H9 (cell line): ENCODE results near the gene RBKS. TPM values are rescaled to one million over a fixed set of nuclear protein-coding genes. Genes with fewer than 3 reads are reported as not detected.

Experiments used
- DNase-seq: peaks from one replicate; pipeline ENCODE4 v3.0.0-alpha.2; 2017
- H2AFZ ChIP-seq: one replicate; pipeline ENCODE4 v1.6.1; 2013; ENCODE audit warnings: mild to moderate bottlenecking, low read length, control low read depth, moderate library complexity
- H2AK5ac ChIP-seq: 2 replicates; pipeline ENCODE4 v1.6.1; 2013; ENCODE audit warnings: low read length, control low read depth, mixed read lengths; ENCODE audit not compliant: insufficient read length
- H2BK120ac ChIP-seq: one replicate; pipeline ENCODE4 v1.6.1; 2013; ENCODE audit warnings: low read depth, mild to moderate bottlenecking, low read length, control low read depth, inconsistent platforms; ENCODE audit not compliant: poor library complexity, severe bottlenecking
- H2BK12ac ChIP-seq: 2 replicates; pipeline ENCODE4 v1.6.1; 2013; ENCODE audit warnings: low read length, control low read depth, mixed read lengths, low read depth; ENCODE audit not compliant: insufficient read length
- H2BK15ac ChIP-seq: 2 replicates; pipeline ENCODE4 v1.6.1; 2013; ENCODE audit warnings: low read depth, low read length, control low read depth
- H2BK20ac ChIP-seq: one replicate; pipeline ENCODE4 v1.6.1; 2013; ENCODE audit warnings: low read depth, mild to moderate bottlenecking, low read length, control low read depth, inconsistent platforms; ENCODE audit not compliant: poor library complexity, severe bottlenecking
- H2BK5ac ChIP-seq: 2 replicates; pipeline ENCODE4 v1.6.1; 2013; ENCODE audit warnings: low read length, control low read depth, mixed read lengths; ENCODE audit not compliant: insufficient read length
- H3K14ac ChIP-seq: 2 replicates; pipeline ENCODE4 v1.6.1; 2013; ENCODE audit warnings: low read length, control low read depth; ENCODE audit not compliant: insufficient read depth
- H3K18ac ChIP-seq: 2 replicates; pipeline ENCODE4 v1.6.1; 2013; ENCODE audit warnings: low read depth, mild to moderate bottlenecking, mixed read lengths, low read length, control low read depth; ENCODE audit not compliant: insufficient read length
- H3K23ac ChIP-seq: 2 replicates; pipeline ENCODE4 v1.6.1; 2013; ENCODE audit warnings: low read length, control low read depth, mixed read lengths, low read depth; ENCODE audit not compliant: insufficient read length
- H3K23me2 ChIP-seq: 2 replicates; pipeline ENCODE4 v1.6.1; 2013; ENCODE audit warnings: low read depth, mild to moderate bottlenecking, mixed read lengths, low read length, control low read depth; ENCODE audit not compliant: insufficient read length, poor library complexity, severe bottlenecking
- H3K27ac ChIP-seq: 2 replicates; pipeline ENCODE4 v1.5.1; 2013; ENCODE audit warnings: low read length, control low read depth, mixed read lengths, low read depth; ENCODE audit not compliant: insufficient read length
- H3K27me3 ChIP-seq: 2 replicates; pipeline ENCODE4 v1.6.1; 2013; ENCODE audit warnings: low read length, control low read depth, inconsistent platforms; ENCODE audit not compliant: insufficient read depth
- H3K4ac ChIP-seq: 2 replicates; pipeline ENCODE4 v1.6.1; 2013; ENCODE audit warnings: low read depth, mild to moderate bottlenecking, control low read depth, inconsistent platforms, low read length, moderate library complexity
- H3K4me1 ChIP-seq: 2 replicates; pipeline ENCODE4 v1.6.1; 2013; ENCODE audit warnings: low read length, control low read depth, inconsistent platforms; ENCODE audit not compliant: insufficient read depth
- H3K4me2 ChIP-seq: 2 replicates; pipeline ENCODE4 v1.6.1; 2013; ENCODE audit warnings: low read length, control low read depth, mixed read lengths; ENCODE audit not compliant: insufficient read length, insufficient read depth
- H3K56ac ChIP-seq: 2 replicates; pipeline ENCODE4 v1.6.1; 2013; ENCODE audit warnings: low read depth, mild to moderate bottlenecking, mixed read lengths, low read length, control low read depth; ENCODE audit not compliant: insufficient read length
- H3K79me1 ChIP-seq: 2 replicates; pipeline ENCODE4 v1.6.1; 2013; ENCODE audit warnings: low read depth, mild to moderate bottlenecking, moderate library complexity, low read length, control low read depth, inconsistent platforms; ENCODE audit not compliant: insufficient read depth, poor library complexity, severe bottlenecking
- H3K79me2 ChIP-seq: 2 replicates; pipeline ENCODE4 v1.6.1; 2013; ENCODE audit warnings: low read length, control low read depth, inconsistent platforms; ENCODE audit not compliant: insufficient read depth
- H3K9ac ChIP-seq: 2 replicates; pipeline ENCODE4 v1.6.1; 2013; ENCODE audit warnings: low read length, control low read depth, mixed read lengths; ENCODE audit not compliant: insufficient read length; ENCODE audit errors: extremely low read depth
- H3K9me3 ChIP-seq: one replicate; pipeline ENCODE4 v1.6.1; 2013; ENCODE audit warnings: low read depth, low read length, inconsistent platforms; ENCODE audit not compliant: control insufficient read depth
- H3T11ph ChIP-seq: one replicate; pipeline ENCODE4 v1.6.1; 2013; ENCODE audit warnings: mild to moderate bottlenecking, low read length, control low read depth, inconsistent platforms
- H4K20me1 ChIP-seq: one replicate; pipeline ENCODE4 v1.6.1; 2013; ENCODE audit not compliant: control insufficient read depth, insufficient read length, insufficient read depth
- H4K5ac ChIP-seq: 2 replicates; pipeline ENCODE4 v1.6.1; 2013; ENCODE audit warnings: low read depth, mild to moderate bottlenecking, mixed read lengths, low read length, control low read depth; ENCODE audit not compliant: insufficient read length
- H4K8ac ChIP-seq: replicated peaks from 2 replicates; pipeline ENCODE4 v1.6.1; 2013; ENCODE audit warnings: low read length, control low read depth, mixed read lengths, low read depth; ENCODE audit not compliant: insufficient read length
- H4K91ac ChIP-seq: 2 replicates; pipeline ENCODE4 v1.6.1; 2013; ENCODE audit warnings: low read depth, mild to moderate bottlenecking, moderate library complexity, mixed read lengths, low read length, control low read depth; ENCODE audit not compliant: insufficient read length
- H3K27ac Mint-ChIP-seq, 3 experiments: 2 replicates in 2 of 3; 3 replicates in 1 of 3; pipeline ENCODE4 v1.8.0; 2020 to 2021; ENCODE audit warnings: mixed read lengths in 3 of 3, mild to moderate bottlenecking in 1 of 3, moderate library complexity in 1 of 3
- H3K27me3 Mint-ChIP-seq: 2 replicates; pipeline ENCODE4 v1.8.0; 2021; ENCODE audit warnings: low read depth, mild to moderate bottlenecking, moderate library complexity, mixed read lengths
- H3K36me3 Mint-ChIP-seq, 3 experiments: 2 replicates in 2 of 3; 3 replicates in 1 of 3; pipeline ENCODE4 v1.8.0; 2020 to 2021; ENCODE audit warnings: low read depth in 3 of 3, mixed read lengths in 3 of 3; ENCODE audit not compliant: insufficient read depth in 1 of 3
- H3K4me1 Mint-ChIP-seq, 2 experiments: 2 replicates each; pipeline ENCODE4 v1.8.0; 2020; ENCODE audit warnings: mixed read lengths in 2 of 2
- H3K4me3 Mint-ChIP-seq, 2 experiments: 2 replicates in 1 of 2; 3 replicates in 1 of 2; pipeline ENCODE4 v1.8.0; 2020 to 2021; ENCODE audit warnings: mild to moderate bottlenecking in 2 of 2, mixed read lengths in 2 of 2, moderate library complexity in 1 of 2
- H3K9me3 Mint-ChIP-seq, 2 experiments: 2 replicates in 1 of 2; 3 replicates in 1 of 2; pipeline ENCODE4 v1.8.0; 2020; ENCODE audit warnings: mild to moderate bottlenecking in 2 of 2, mixed read lengths in 2 of 2, moderate library complexity in 1 of 2
- WGBS: extraction: QIAGEN DNeasy Blood & Tissue Kit; methylation state at CpG from one replicate; pipeline ENCODE4 v1.1.7; 2013; ENCODE audit warnings: missing lambda C conversion rate, low lambda C conversion rate, mixed read lengths; ENCODE audit not compliant: insufficient read length; ENCODE audit errors: extremely low coverage; 5-methylcytosine and 5-hydroxymethylcytosine counted together
- total RNA-seq: library from RNA; stranded (reverse); gene quantifications from 2 replicates; pipeline ENCODE4 v1.2.1, GENCODE V29; 2021
- TF ChIP-seq, protein P1 (sequence below): fragments of 200-600 bp; sonication (generic); conservative IDR thresholded peaks from 3 replicates; pipeline ENCODE4 v1.8.0; 2021; ENCODE audit warnings: antibody characterized with exemption, mild to moderate bottlenecking

RBKS gene
- total RNA-seq, 1 experiment from 2014 or later = 2.3 TPM

DNA sequence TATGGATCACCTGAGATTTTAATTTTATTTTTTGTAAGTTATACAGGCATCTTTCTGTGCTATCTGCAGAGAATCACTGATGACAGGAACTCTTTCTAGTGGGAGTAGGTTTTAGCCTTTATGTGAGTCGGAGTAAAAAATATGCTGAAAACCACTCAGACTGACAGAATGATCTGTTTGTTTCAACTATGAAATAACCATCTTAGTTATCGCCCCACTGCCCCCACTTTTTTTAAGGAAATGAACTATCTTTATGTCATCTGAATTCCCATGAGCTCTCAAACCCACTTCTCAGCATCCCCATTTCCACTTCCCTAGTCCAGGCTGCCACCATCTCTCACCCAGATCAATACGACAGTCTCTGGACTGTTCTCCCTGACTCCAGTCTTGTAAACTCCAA is 79.7 kb downstream of the RBKS start:
- H3K9me3 Mint-ChIP-seq = no peaks in the 10 kb centered on the region
- Histone ChIP-seq H2BK20ac (no peak overlapping the region), H2BK15ac (no peak overlapping the region), H3K18ac (no peak overlapping the region), H3K27me3 (no peaks in the 10 kb centered on the region; the same call in 1 of the 2 replicates), H3T11ph (no peak overlapping the region), H3K79me1 (no peaks in the 10 kb centered on the region), H4K20me1 (no peaks in the 10 kb centered on the region), H4K5ac (no peak overlapping the region), H3K4me2 (no peak overlapping the region), H2BK12ac (no peak overlapping the region), H3K4me1 (no peaks in the 10 kb centered on the region), H3K9ac (no peak overlapping the region), H3K9me3 (no peaks in the 10 kb centered on the region), H3K23me2 (no peaks in the 10 kb centered on the region), H4K91ac (no peak overlapping the region), H4K8ac (no peak overlapping the region), H2BK5ac (no peak overlapping the region), H3K23ac (no peak overlapping the region), H3K79me2 (no peaks in the 10 kb centered on the region), H3K27ac (no peak overlapping the region), H3K56ac (no peak overlapping the region), H2AK5ac (no peak overlapping the region), H2BK120ac (no peak overlapping the region), H2AFZ (no peak overlapping the region), H3K14ac (no peak overlapping the region), H3K4ac (no peak overlapping the region)
- WGBS = no CpG with 5 or more reads among the region's 3 CpGs
- TF ChIP-seq, protein P1, sequence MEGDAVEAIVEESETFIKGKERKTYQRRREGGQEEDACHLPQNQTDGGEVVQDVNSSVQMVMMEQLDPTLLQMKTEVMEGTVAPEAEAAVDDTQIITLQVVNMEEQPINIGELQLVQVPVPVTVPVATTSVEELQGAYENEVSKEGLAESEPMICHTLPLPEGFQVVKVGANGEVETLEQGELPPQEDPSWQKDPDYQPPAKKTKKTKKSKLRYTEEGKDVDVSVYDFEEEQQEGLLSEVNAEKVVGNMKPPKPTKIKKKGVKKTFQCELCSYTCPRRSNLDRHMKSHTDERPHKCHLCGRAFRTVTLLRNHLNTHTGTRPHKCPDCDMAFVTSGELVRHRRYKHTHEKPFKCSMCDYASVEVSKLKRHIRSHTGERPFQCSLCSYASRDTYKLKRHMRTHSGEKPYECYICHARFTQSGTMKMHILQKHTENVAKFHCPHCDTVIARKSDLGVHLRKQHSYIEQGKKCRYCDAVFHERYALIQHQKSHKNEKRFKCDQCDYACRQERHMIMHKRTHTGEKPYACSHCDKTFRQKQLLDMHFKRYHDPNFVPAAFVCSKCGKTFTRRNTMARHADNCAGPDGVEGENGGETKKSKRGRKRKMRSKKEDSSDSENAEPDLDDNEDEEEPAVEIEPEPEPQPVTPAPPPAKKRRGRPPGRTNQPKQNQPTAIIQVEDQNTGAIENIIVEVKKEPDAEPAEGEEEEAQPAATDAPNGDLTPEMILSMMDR = no peak
- peaks cover 2% of the 10 kb centered on the region for H3K27me3 Mint-ChIP-seq
- H3K4me3 Mint-ChIP-seq = no peak overlapping the region
- H3K36me3 Mint-ChIP-seq = no peaks in the 10 kb centered on the region
- no peak overlapping the region; a peak in 1 of 7 replicates for H3K27ac Mint-ChIP-seq
- H3K4me1 Mint-ChIP-seq = no peaks in the 10 kb centered on the region
- DNase-seq = no peak
